ENCODE results near the gene SYNE4.

DNA sequence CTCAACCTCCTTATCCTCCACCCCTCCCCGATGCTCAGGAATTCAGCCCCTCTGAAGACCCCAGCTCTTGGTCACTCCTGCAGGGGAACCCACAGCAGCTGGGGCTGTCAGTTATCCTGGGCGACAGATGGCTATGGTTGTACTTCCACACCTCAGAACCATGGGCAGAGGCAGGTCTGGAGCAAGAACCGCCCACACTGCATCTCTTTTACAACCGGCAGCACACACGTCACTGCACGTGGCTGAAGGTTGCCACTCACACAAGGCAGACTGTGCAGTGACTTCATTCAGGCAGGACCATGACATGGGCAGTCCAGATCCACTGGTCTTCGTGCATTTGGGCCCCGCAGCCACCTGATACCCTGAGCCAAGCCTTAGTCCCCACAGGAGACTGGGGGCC lies 35.1 kb downstream of the SYNE4 start:
- no peak for TF ChIP-seq CTCF (IDR thresholded peaks at IDR 0.05; ENCODE audit: insufficient read depth, low read length)
- peak; percentile 78 for TF ChIP-seq REST (IDR thresholded peaks at IDR 0.05; ENCODE audit: insufficient replicate concordance, low read depth)
